ENCODE data around the gene CNTN6. TPM values are rescaled to one million over a fixed set of nuclear protein-coding genes. Genes with fewer than 3 reads are reported as not detected.

The CNTN6 gene
- polyA plus RNA-seq (2013, experiment 1 of 2), result 0.03 TPM
- polyA plus RNA-seq (2013, experiment 2 of 2), result 0.07 TPM

GRCh38 chr3:1092771-1093170 is at the start of gene CNTN6:
Gene CNTN6, plus strand, starts transcription at chr3:1093024. Its CDS starts 54,985 bp downstream, at chr3:1148009.
- Histone ChIP-seq H3K4ac (ENCODE audit: low read depth in 1 of 2, low read length in 2 of 2) (no peak within 1 kb of the TSS), H3K36me3 (ENCODE audit: control insufficient read depth in 1 of 2, insufficient read depth in 2 of 2, low read depth in 1 of 2, low read length in 2 of 2) (no peaks in the 10 kb centered on the region), H2BK120ac (ENCODE audit: low read depth, low read length) (no peak within 1 kb of the TSS), H3K23ac (ENCODE audit: low read length in 2 of 2) (no peak within 1 kb of the TSS), H4K91ac (ENCODE audit: low read length) (no peak within 1 kb of the TSS), H3K27me3 (ENCODE audit: control insufficient read depth in 1 of 2, insufficient read depth in 1 of 2, low read length in 2 of 2) (peaks cover 0 to 14% of the 10 kb centered on the region in 2 experiments), H2BK15ac (ENCODE audit: low read depth, poor library complexity, severe bottlenecking) (no peak within 1 kb of the TSS), H2AK5ac (ENCODE audit: low read length, severe bottlenecking) (no peak within 1 kb of the TSS), H3K79me1 (replicated peaks; ENCODE audit: low read length, poor library complexity, severe bottlenecking) (no peaks in the 10 kb centered on the region), H2BK5ac (ENCODE audit: low read depth, low read length, poor library complexity, severe bottlenecking) (peak within 1 kb of the TSS; percentile 24), H3K4me1 (ENCODE audit: control insufficient read depth, insufficient read depth, low read depth, low read length) (peaks cover 1% of the 10 kb centered on the region), H3K18ac (ENCODE audit: low read depth in 1 of 2, low read length in 2 of 2) (no peak within 1 kb of the TSS), H3K14ac (ENCODE audit: low read length in 2 of 2) (no peak within 1 kb of the TSS), H3K4me3 (ENCODE audit: insufficient read depth in 1 of 2, low read depth in 1 of 2, low read length in 2 of 2) (no peak within 1 kb of the TSS), H2BK12ac (ENCODE audit: low read length in 2 of 2) (no peak within 1 kb of the TSS), H2AFZ (ENCODE audit: low read depth, low read length) (no peak within 1 kb of the TSS), H3K9me3 (ENCODE audit: control insufficient read depth, low read length) (no peaks in the 10 kb centered on the region), H4K8ac (ENCODE audit: low read length) (no peak within 1 kb of the TSS), H3K4me2 (ENCODE audit: low read length, poor library complexity, severe bottlenecking) (peak within 1 kb of the TSS; percentile 53), H3K9ac (ENCODE audit: low read length) (no peak within 1 kb of the TSS), H3K27ac (ENCODE audit: low read length, poor library complexity, severe bottlenecking) (peak within 1 kb of the TSS; percentile 71)
- peak; percentile 24 for DNase-seq
- WGBS, result 26% methylated on average over 7 of the region's 7 CpGs

DNA sequence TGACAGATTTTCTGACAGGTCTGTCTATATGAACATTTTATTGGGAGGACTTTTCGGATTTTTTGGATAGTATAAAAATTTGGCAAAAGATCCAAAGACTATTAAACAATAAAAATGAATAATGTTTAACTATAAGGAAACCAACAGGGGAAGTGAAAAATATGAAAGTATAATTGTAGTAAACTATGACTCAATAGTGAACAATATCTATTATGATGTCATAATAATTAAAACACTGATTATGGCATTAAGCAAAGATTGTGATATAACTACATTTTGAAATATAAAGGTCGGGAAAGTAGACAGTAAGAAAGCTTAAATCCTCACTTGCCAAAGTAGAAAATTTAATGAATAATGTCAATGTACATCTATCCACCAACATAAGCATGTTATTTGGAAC is 44.3 kb upstream of the CNTN6 start:
- no peak overlapping the region for H3K27ac ChIP-seq (ENCODE audit: low read length, poor library complexity, severe bottlenecking)
- H3K4ac ChIP-seq (ENCODE audit: low read depth in 1 of 2, low read length in 2 of 2), result no peak overlapping the region
- H3K9ac ChIP-seq (ENCODE audit: low read length), result no peak overlapping the region
- H2BK120ac ChIP-seq (ENCODE audit: low read depth, low read length), result no peak overlapping the region
- H3K9me3 ChIP-seq (ENCODE audit: control insufficient read depth, low read length), result peaks cover 30% of the 10 kb centered on the region
- H3K14ac ChIP-seq (ENCODE audit: low read length in 2 of 2), result no peak overlapping the region
- H3K18ac ChIP-seq (ENCODE audit: low read depth in 1 of 2, low read length in 2 of 2), result no peak overlapping the region
- H3K4me1 ChIP-seq (ENCODE audit: control insufficient read depth, insufficient read depth, low read depth, low read length), result no peaks in the 10 kb centered on the region
- no peak overlapping the region for H3K4me3 ChIP-seq (ENCODE audit: insufficient read depth in 1 of 2, low read depth in 1 of 2, low read length in 2 of 2)
- WGBS, result no CpG with 5 or more reads among the region's 2 CpGs
- H2BK5ac ChIP-seq (ENCODE audit: low read depth, low read length, poor library complexity, severe bottlenecking), result no peak overlapping the region
- no peaks in the 10 kb centered on the region for H3K79me1 ChIP-seq (replicated peaks; ENCODE audit: low read length, poor library complexity, severe bottlenecking)
- no peak for DNase-seq
- H3K23ac ChIP-seq (ENCODE audit: low read length in 2 of 2), result no peak overlapping the region
- H2AFZ ChIP-seq (ENCODE audit: low read depth, low read length), result no peak overlapping the region
- no peak overlapping the region for H2BK15ac ChIP-seq (ENCODE audit: low read depth, poor library complexity, severe bottlenecking)
- no peak overlapping the region for H2BK12ac ChIP-seq (ENCODE audit: low read length in 2 of 2)
- no peaks in the 10 kb centered on the region for H3K27me3 ChIP-seq (ENCODE audit: control insufficient read depth in 1 of 2, insufficient read depth in 1 of 2, low read length in 2 of 2)
- no peak overlapping the region for H4K8ac ChIP-seq (ENCODE audit: low read length)
- H3K36me3 ChIP-seq (ENCODE audit: control insufficient read depth in 1 of 2, insufficient read depth in 2 of 2, low read depth in 1 of 2, low read length in 2 of 2), result no peaks in the 10 kb centered on the region
- H3K4me2 ChIP-seq (ENCODE audit: low read length, poor library complexity, severe bottlenecking), result no peak overlapping the region
- H4K91ac ChIP-seq (ENCODE audit: low read length), result no peak overlapping the region
- no peak overlapping the region for H2AK5ac ChIP-seq (ENCODE audit: low read length, severe bottlenecking)

- WGBS, result 85% methylated on average over 3 of the region's 3 CpGs
- H3K27me3 ChIP-seq (ENCODE audit: control insufficient read depth in 1 of 2, insufficient read depth in 1 of 2, low read length in 2 of 2), result no peaks in the 10 kb centered on the region
- H3K4me2 ChIP-seq (ENCODE audit: low read length, poor library complexity, severe bottlenecking), result no peak overlapping the region
- no peak overlapping the region for H3K4ac ChIP-seq (ENCODE audit: low read depth in 1 of 2, low read length in 2 of 2)
- H2BK120ac ChIP-seq (ENCODE audit: low read depth, low read length), result no peak overlapping the region
- H3K23ac ChIP-seq (ENCODE audit: low read length in 2 of 2), result no peak overlapping the region
- no peak overlapping the region for H2BK5ac ChIP-seq (ENCODE audit: low read depth, low read length, poor library complexity, severe bottlenecking)
- no peak overlapping the region for H3K27ac ChIP-seq (ENCODE audit: low read length, poor library complexity, severe bottlenecking)
- no peak overlapping the region for H2AFZ ChIP-seq (ENCODE audit: low read depth, low read length)
- H2BK12ac ChIP-seq (ENCODE audit: low read length in 2 of 2), result no peak overlapping the region
- no peak overlapping the region for H4K8ac ChIP-seq (ENCODE audit: low read length)
- H4K91ac ChIP-seq (ENCODE audit: low read length), result no peak overlapping the region
- H3K9me3 ChIP-seq (ENCODE audit: control insufficient read depth, low read length), result peaks cover 3% of the 10 kb centered on the region
- no peak overlapping the region for H2AK5ac ChIP-seq (ENCODE audit: low read length, severe bottlenecking)
- H2BK15ac ChIP-seq (ENCODE audit: low read depth, poor library complexity, severe bottlenecking), result no peak overlapping the region
- no peak overlapping the region for H3K14ac ChIP-seq (ENCODE audit: low read length in 2 of 2)
- no peaks in the 10 kb centered on the region for H3K79me1 ChIP-seq (replicated peaks; ENCODE audit: low read length, poor library complexity, severe bottlenecking)
- no peak for DNase-seq
- H3K18ac ChIP-seq (ENCODE audit: low read depth in 1 of 2, low read length in 2 of 2), result no peak overlapping the region
- no peak overlapping the region for H3K9ac ChIP-seq (ENCODE audit: low read length)
- H3K36me3 ChIP-seq (ENCODE audit: control insufficient read depth in 1 of 2, insufficient read depth in 2 of 2, low read depth in 1 of 2, low read length in 2 of 2), result no peaks in the 10 kb centered on the region
- H3K4me3 ChIP-seq (ENCODE audit: insufficient read depth in 1 of 2, low read depth in 1 of 2, low read length in 2 of 2), result no peak overlapping the region
- H3K4me1 ChIP-seq (ENCODE audit: control insufficient read depth, insufficient read depth, low read depth, low read length), result no peaks in the 10 kb centered on the region
These were observed 37.0 kb upstream of the CNTN6 start for GRCh38 chr3:1055870-1056269.

GRCh38 chr3:1056744-1057143 is 36.1 kb upstream of the CNTN6 start:
- no peaks in the 10 kb centered on the region for H3K79me1 ChIP-seq (replicated peaks; ENCODE audit: low read length, poor library complexity, severe bottlenecking)
- peak; percentile 5 for DNase-seq
- H3K14ac ChIP-seq (ENCODE audit: low read length in 2 of 2), result no peak overlapping the region
- H3K4me2 ChIP-seq (ENCODE audit: low read length, poor library complexity, severe bottlenecking), result no peak overlapping the region
- peak overlapping the region in 1 of 2 experiments; percentile 14 for H3K4me3 ChIP-seq (ENCODE audit: insufficient read depth in 1 of 2, low read depth in 1 of 2, low read length in 2 of 2)
- no peak overlapping the region for H3K27ac ChIP-seq (ENCODE audit: low read length, poor library complexity, severe bottlenecking)
- no peak overlapping the region for H4K8ac ChIP-seq (ENCODE audit: low read length)
- H4K91ac ChIP-seq (ENCODE audit: low read length), result no peak overlapping the region
- no peak overlapping the region for H2BK12ac ChIP-seq (ENCODE audit: low read length in 2 of 2)
- H3K23ac ChIP-seq (ENCODE audit: low read length in 2 of 2), result no peak overlapping the region
- H3K9ac ChIP-seq (ENCODE audit: low read length), result peak overlapping the region; percentile 31
- H2BK5ac ChIP-seq (ENCODE audit: low read depth, low read length, poor library complexity, severe bottlenecking), result no peak overlapping the region
- H3K4me1 ChIP-seq (ENCODE audit: control insufficient read depth, insufficient read depth, low read depth, low read length), result no peaks in the 10 kb centered on the region
- H3K9me3 ChIP-seq (ENCODE audit: control insufficient read depth, low read length), result peaks cover 3% of the 10 kb centered on the region
- no peak overlapping the region for H2AFZ ChIP-seq (ENCODE audit: low read depth, low read length)
- no peak overlapping the region for H2AK5ac ChIP-seq (ENCODE audit: low read length, severe bottlenecking)
- no peak overlapping the region for H2BK120ac ChIP-seq (ENCODE audit: low read depth, low read length)
- no peak overlapping the region for H2BK15ac ChIP-seq (ENCODE audit: low read depth, poor library complexity, severe bottlenecking)
- no peaks in the 10 kb centered on the region for H3K27me3 ChIP-seq (ENCODE audit: control insufficient read depth in 1 of 2, insufficient read depth in 1 of 2, low read length in 2 of 2)
- no peak overlapping the region for H3K4ac ChIP-seq (ENCODE audit: low read depth in 1 of 2, low read length in 2 of 2)
- no peaks in the 10 kb centered on the region for H3K36me3 ChIP-seq (ENCODE audit: control insufficient read depth in 1 of 2, insufficient read depth in 2 of 2, low read depth in 1 of 2, low read length in 2 of 2)
- no peak overlapping the region for H3K18ac ChIP-seq (ENCODE audit: low read depth in 1 of 2, low read length in 2 of 2)
